Fibroblast of lung (primary cell): ENCODE measurements around the gene TECPR2. TPM values are rescaled to one million over a fixed set of nuclear protein-coding genes. Genes with fewer than 3 reads are reported as not detected.
A peak's percentile ranks its signal among the peaks of the same experiment; 100 is the strongest.

ENCODE experiments used
- DNase-seq, 2 donors: peaks; one replicate each; pipeline versions ENCODE4 v3.0.0 to v3.0.0-alpha.2; 2010; ENCODE audit warnings: low read depth in 2 of 2
- H2AFZ ChIP-seq: 2 replicates; pipeline ENCODE4 v1.5.1; 2012; ENCODE audit warnings: low read length, control low read depth, inconsistent platforms
- H3K27ac ChIP-seq: 2 replicates; pipeline ENCODE4 v1.5.1; 2011; ENCODE audit warnings: low read length, control low read depth; ENCODE audit not compliant: insufficient read depth
- H3K27me3 ChIP-seq: 2 replicates; pipeline ENCODE4 v1.5.1; 2011; ENCODE audit warnings: mild to moderate bottlenecking, low read length; ENCODE audit not compliant: control insufficient read depth, insufficient read depth
- H3K36me3 ChIP-seq: 2 replicates; pipeline ENCODE4 v1.5.1; 2011; ENCODE audit warnings: low read length; ENCODE audit not compliant: control insufficient read depth, insufficient read depth
- H3K4me1 ChIP-seq: 2 replicates; pipeline ENCODE4 v1.5.1; 2011; ENCODE audit warnings: low read length; ENCODE audit not compliant: control insufficient read depth, insufficient read depth; ENCODE audit errors: extremely low read depth
- H3K4me2 ChIP-seq: 2 replicates; pipeline ENCODE4 v1.5.1; 2011; ENCODE audit warnings: low read length, control low read depth; ENCODE audit not compliant: insufficient read depth; ENCODE audit errors: extremely low read depth
- H3K4me3 ChIP-seq, 4 experiments: fragments of 200-600 bp in 1 of 4; sonication (generic) in 1 of 4; replicated peaks in 1 of 4; 2 replicates each; pipeline ENCODE4 v1.5.1; 2011 to 2016; ENCODE audit warnings: low read length in 4 of 4, low read depth in 3 of 4, mild to moderate bottlenecking in 3 of 4, control low read depth in 2 of 4, inconsistent platforms in 1 of 4, mixed read lengths in 1 of 4; ENCODE audit not compliant: insufficient read depth in 1 of 4; ENCODE audit errors: control extremely low read depth in 1 of 4
- H3K79me2 ChIP-seq: 2 replicates; pipeline ENCODE4 v1.5.1; 2012; ENCODE audit warnings: mild to moderate bottlenecking, low read length, inconsistent platforms; ENCODE audit not compliant: control insufficient read depth, insufficient read depth
- H3K9ac ChIP-seq: 2 replicates; pipeline ENCODE4 v1.5.1; 2011; ENCODE audit warnings: mild to moderate bottlenecking, low read length, control low read depth; ENCODE audit not compliant: insufficient read depth
- H3K9me3 ChIP-seq: 2 replicates; pipeline ENCODE4 v1.5.1; 2012; ENCODE audit warnings: low read depth, low read length; ENCODE audit not compliant: control insufficient read depth, insufficient read depth
- H4K20me1 ChIP-seq: 2 replicates; pipeline ENCODE4 v1.5.1; 2011; ENCODE audit warnings: low read length; ENCODE audit not compliant: control insufficient read depth, insufficient read depth; ENCODE audit errors: extremely low read depth
- EZH2 ChIP-seq: IDR thresholded peaks from 2 replicates; pipeline ENCODE4 v1.5.1; 2012; ENCODE audit warnings: low read length, control low read depth, mild to moderate bottlenecking; ENCODE audit errors: missing control alignments
- polyA plus RNA-seq, 2 donors: library from polyadenylated mRNA; depleted of rRNA in 1 of 2; stranded (reverse) in 1 of 2; unstranded in 1 of 2; fragments of >200 nt; gene quantifications; 2 replicates each; pipeline ENCODE4 v1.2.1, GENCODE V29; 2011 to 2012; ENCODE audit warnings: missing spikeins in 1 of 2
- total RNA-seq: library from RNA; depleted of rRNA; stranded (reverse); fragments of >200 nt; gene quantifications from 2 replicates; pipeline ENCODE4 v1.2.1, GENCODE V29; 2014
- TF ChIP-seq, protein P1 (sequence below), 2 donors: IDR thresholded peaks in 1 of 2; conservative IDR thresholded peaks in 1 of 2; 1 replicate in 1 of 2; 2 replicates in 1 of 2; pipeline ENCODE4 v1.5.1; 2011 to 2012; ENCODE audit warnings: low read length in 2 of 2, control low read depth in 1 of 2, inconsistent platforms in 1 of 2, low read depth in 1 of 2, mild to moderate bottlenecking in 1 of 2

The TECPR2 gene
- total and polyA plus RNA-seq, 2 donors (not counting 1 experiment from before 2014, with no cell fraction given): 9.2 to 17.8 TPM

- H3K9ac ChIP-seq: no peak overlapping the region
- H4K20me1 ChIP-seq: no peaks in the 10 kb centered on the region
- H3K79me2 ChIP-seq: peaks cover 23% of the 10 kb centered on the region
- H2AFZ ChIP-seq: no peak overlapping the region
- no peaks in the 10 kb centered on the region for H3K9me3 ChIP-seq
- H3K27me3 ChIP-seq: no peaks in the 10 kb centered on the region
- no peak overlapping the region for H3K4me2 ChIP-seq
- H3K27ac ChIP-seq: no peak overlapping the region
- H3K4me3 ChIP-seq: no peak overlapping the region
- peaks cover 9% of the 10 kb centered on the region for H3K4me1 ChIP-seq
- peaks cover 4% of the 10 kb centered on the region for H3K36me3 ChIP-seq
- TF ChIP-seq, protein P1, sequence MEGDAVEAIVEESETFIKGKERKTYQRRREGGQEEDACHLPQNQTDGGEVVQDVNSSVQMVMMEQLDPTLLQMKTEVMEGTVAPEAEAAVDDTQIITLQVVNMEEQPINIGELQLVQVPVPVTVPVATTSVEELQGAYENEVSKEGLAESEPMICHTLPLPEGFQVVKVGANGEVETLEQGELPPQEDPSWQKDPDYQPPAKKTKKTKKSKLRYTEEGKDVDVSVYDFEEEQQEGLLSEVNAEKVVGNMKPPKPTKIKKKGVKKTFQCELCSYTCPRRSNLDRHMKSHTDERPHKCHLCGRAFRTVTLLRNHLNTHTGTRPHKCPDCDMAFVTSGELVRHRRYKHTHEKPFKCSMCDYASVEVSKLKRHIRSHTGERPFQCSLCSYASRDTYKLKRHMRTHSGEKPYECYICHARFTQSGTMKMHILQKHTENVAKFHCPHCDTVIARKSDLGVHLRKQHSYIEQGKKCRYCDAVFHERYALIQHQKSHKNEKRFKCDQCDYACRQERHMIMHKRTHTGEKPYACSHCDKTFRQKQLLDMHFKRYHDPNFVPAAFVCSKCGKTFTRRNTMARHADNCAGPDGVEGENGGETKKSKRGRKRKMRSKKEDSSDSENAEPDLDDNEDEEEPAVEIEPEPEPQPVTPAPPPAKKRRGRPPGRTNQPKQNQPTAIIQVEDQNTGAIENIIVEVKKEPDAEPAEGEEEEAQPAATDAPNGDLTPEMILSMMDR (conservative IDR thresholded peaks at IDR 0.05 in 1 of 2, IDR thresholded peaks at IDR 0.05 in 1 of 2; ENCODE audit: low read depth in 1 of 2, low read length in 2 of 2): no peak
- TF ChIP-seq EZH2: no peak
- no peak for DNase-seq
Observed at GRCh38 chr14:102360388-102360787, 2.4 kb upstream of the TECPR2 start.

DNA sequence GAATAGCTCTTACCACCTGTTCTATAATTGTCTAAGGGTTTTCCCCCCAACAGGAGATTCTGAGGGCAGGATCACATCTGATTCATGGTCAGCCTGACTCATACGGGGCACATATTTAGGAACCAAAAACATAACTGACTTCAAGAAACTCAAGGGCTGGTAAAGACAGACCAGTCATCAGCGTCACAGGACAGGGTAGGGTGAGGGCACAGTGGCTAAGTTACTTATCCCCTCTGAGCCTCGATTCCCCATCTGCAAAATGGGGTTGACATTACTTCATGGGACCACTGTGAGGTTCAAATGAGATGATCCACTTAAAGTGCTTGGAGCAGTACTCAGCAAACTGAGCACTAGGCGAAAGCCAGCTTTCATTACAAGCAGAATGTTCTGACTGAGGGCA, 657 bp upstream of the TECPR2 start:
- Histone ChIP-seq H3K27ac (peak overlapping the region; percentile 97), H3K27me3 (no peaks in the 10 kb centered on the region), H3K36me3 (peaks cover 3% of the 10 kb centered on the region), H3K4me1 (peaks cover 9% of the 10 kb centered on the region), H3K9me3 (no peaks in the 10 kb centered on the region), H3K79me2 (peaks cover 32% of the 10 kb centered on the region), H3K9ac (peak overlapping the region; percentile 94), H4K20me1 (no peaks in the 10 kb centered on the region), H2AFZ (peak overlapping the region; percentile 89), H3K4me3 (peak overlapping the region; percentile 88 to 98 (median 93)), H3K4me2 (peak overlapping the region; percentile 96)
- peak; percentile 13 to 54 for DNase-seq
- TF ChIP-seq, protein P1 (conservative IDR thresholded peaks at IDR 0.05 in 1 of 2, IDR thresholded peaks at IDR 0.05 in 1 of 2; ENCODE audit: low read depth in 1 of 2, low read length in 2 of 2): no peak
- TF ChIP-seq EZH2: no peak

GRCh38 chr14:102363182-102363943, 622 bp downstream of the TECPR2 start:
- H4K20me1 ChIP-seq: no peaks in the 10 kb centered on the region
- TF ChIP-seq EZH2: no peak
- TF ChIP-seq, protein P1 (conservative IDR thresholded peaks at IDR 0.05 in 1 of 2, IDR thresholded peaks at IDR 0.05 in 1 of 2; ENCODE audit: low read depth in 1 of 2, low read length in 2 of 2): no peak
- H3K79me2 ChIP-seq: peaks cover 34% of the 10 kb centered on the region
- H3K36me3 ChIP-seq: peaks cover under 1% of the 10 kb centered on the region
- peak overlapping the region; percentile 73 for H3K4me2 ChIP-seq
- DNase-seq: peak; percentile 30 to 58
- peak overlapping the region; percentile 94 for H3K9ac ChIP-seq
- peak overlapping the region; percentile 97 for H3K27ac ChIP-seq
- peak overlapping the region; percentile 77 for H2AFZ ChIP-seq
- peak overlapping the region; percentile 64 to 95 (median 86) for H3K4me3 ChIP-seq
- H3K9me3 ChIP-seq: no peaks in the 10 kb centered on the region
- H3K27me3 ChIP-seq: no peaks in the 10 kb centered on the region
- peaks cover 9% of the 10 kb centered on the region for H3K4me1 ChIP-seq
